CD4-positive, alpha-beta T cell (primary cell): ENCODE measurements around the gene RFC3. TPM values are rescaled to one million over a fixed set of nuclear protein-coding genes. Genes with fewer than 3 reads are reported as not detected.

Source experiments
- ATAC-seq: fragments of 200-7000 bp; cut with Tn5 transposase; one replicate; pipeline ENCODE4 v1.10.0; 2022; ENCODE audit warnings: mild to moderate bottlenecking; ENCODE audit not compliant: poor library complexity
- CTCF ChIA-PET: fragments of 350-600 bp; sonication (Branson Sonifier 250); formaldehyde crosslinking; loops from one replicate; lab custom pipeline; 2021; ENCODE audit warnings: antibody characterized with exemption, inconsistent platforms; lab: Charles Lee
- POLR2A ChIA-PET: fragments of 350-600 bp; sonication (Branson Sonifier 250); formaldehyde crosslinking; loops from one replicate; lab custom pipeline; 2021; ENCODE audit warnings: antibody characterized with exemption, inconsistent platforms; lab: Charles Lee
- DNase-seq, 14 experiments: peaks; one replicate each; pipeline ENCODE4 v3.0.0-alpha.2; 2013 to 2020; ENCODE audit warnings: mixed read lengths in 2 of 14
- H3K27ac ChIP-seq, 2 donors: one replicate each; pipeline versions ENCODE4 v1.5.1 to v1.7.0; 2013; ENCODE audit warnings: low read length in 2 of 2, low read depth in 1 of 2, mild to moderate bottlenecking in 1 of 2
- H3K27me3 ChIP-seq, 2 experiments: 1 replicate in 1 of 2; 2 replicates in 1 of 2; pipeline versions ENCODE4 v1.6.1 to v1.7.0; 2013; ENCODE audit warnings: low read length in 2 of 2, control low read depth in 1 of 2, mild to moderate bottlenecking in 1 of 2, moderate library complexity in 1 of 2; ENCODE audit not compliant: insufficient read depth in 2 of 2, control insufficient read depth in 1 of 2
- H3K36me3 ChIP-seq: one replicate; pipeline ENCODE4 v1.6.1; 2013; ENCODE audit warnings: low read length, control low read depth; ENCODE audit not compliant: insufficient read depth
- H3K4me1 ChIP-seq: one replicate; pipeline ENCODE4 v1.6.1; 2013; ENCODE audit warnings: low read length, control low read depth; ENCODE audit not compliant: insufficient read depth
- H3K4me3 ChIP-seq: one replicate; pipeline ENCODE4 v1.5.1; 2013; ENCODE audit warnings: mild to moderate bottlenecking, low read length, moderate library complexity
- H3K9me3 ChIP-seq, 2 experiments: 1 replicate in 1 of 2; 2 replicates in 1 of 2; pipeline versions ENCODE4 v1.6.1 to v1.7.0; 2013; ENCODE audit warnings: low read length in 2 of 2, mild to moderate bottlenecking in 2 of 2, control low read depth in 1 of 2, moderate library complexity in 1 of 2; ENCODE audit not compliant: control insufficient read depth in 1 of 2, insufficient read depth in 1 of 2
- H3K27ac Mint-ChIP-seq: one replicate; pipeline ENCODE4 v1.8.0; 2020; ENCODE audit warnings: mixed read lengths
- H3K27me3 Mint-ChIP-seq: one replicate; pipeline ENCODE4 v1.8.0; 2021; ENCODE audit warnings: mixed read lengths
- H3K36me3 Mint-ChIP-seq: one replicate; pipeline ENCODE4 v1.8.0; 2021; ENCODE audit warnings: low read depth, mixed read lengths
- H3K4me1 Mint-ChIP-seq: one replicate; pipeline ENCODE4 v1.8.0; 2021; ENCODE audit warnings: low read depth, mixed read lengths
- H3K4me3 Mint-ChIP-seq: one replicate; pipeline ENCODE4 v1.8.0; 2020; ENCODE audit warnings: mild to moderate bottlenecking, mixed read lengths
- H3K9me3 Mint-ChIP-seq: one replicate; pipeline ENCODE4 v1.8.0; 2020; ENCODE audit warnings: mixed read lengths
- CTCF ChIP-seq: fragments of 200-600 bp; IDR thresholded peaks from one replicate; pipeline ENCODE4 v1.8.0; 2022; ENCODE audit warnings: antibody characterized with exemption, mild to moderate bottlenecking
- intact Hi-C, 2 experiments: fragments of 100-400 bp; cut with DNase I in 1 of 2; cut with micrococcal nuclease in 1 of 2; formaldehyde crosslinking; loops; one replicate each; pipeline versions ENCODE4 v1.15.1 to v1.9.0; 2023 to 2025; cut with DNase I, micrococcal nuclease
- total RNA-seq, 174 experiments: library from RNA in 2 of 174; stranded (reverse) in 2 of 174; gene quantifications; one replicate each; pipeline ENCODE4 v1.2.3 and lab custom pipeline; 2021 to 2026

RFC3 gene
- total RNA-seq, 2 experiments from 2014 or later = 4.5 TPM

DNA sequence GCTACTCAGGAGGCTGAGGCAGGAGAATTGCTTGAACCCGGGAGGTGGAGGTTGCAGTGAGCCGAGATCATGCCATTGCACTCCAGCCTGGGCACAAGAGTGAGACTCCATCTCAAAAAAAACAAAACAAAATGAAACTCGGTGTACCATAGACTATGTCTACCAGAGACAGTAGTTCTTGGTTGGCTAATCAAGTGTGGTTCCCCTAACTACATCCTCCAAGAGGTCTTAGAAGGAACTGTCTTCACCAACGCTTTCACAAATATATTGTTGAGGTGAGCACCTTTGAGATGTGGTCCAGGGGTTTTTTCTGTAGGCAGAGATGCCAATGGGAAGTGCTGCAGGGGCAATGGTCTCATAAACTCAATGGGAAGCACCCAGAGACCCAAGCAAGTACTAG is 48.0 kb downstream of the RFC3 start:
- H3K27me3 Mint-ChIP-seq = no peaks in the 10 kb centered on the region
- no peaks in the 10 kb centered on the region for H3K36me3 Mint-ChIP-seq
- ChIA-PET POLR2A (no interaction called here), CTCF (no interaction called here)
- no peak overlapping the region for H3K27ac Mint-ChIP-seq
- H3K9me3 ChIP-seq = no peaks in the 10 kb centered on the region
- DNase-seq (no peak), ATAC-seq (no peak)
- no peaks in the 10 kb centered on the region for H3K9me3 Mint-ChIP-seq
- no peaks in the 10 kb centered on the region for H3K27me3 ChIP-seq
- TF ChIP-seq CTCF = no peak
- H3K4me3 Mint-ChIP-seq = no peak overlapping the region
- H3K4me1 ChIP-seq = no peaks in the 10 kb centered on the region
- no peaks in the 10 kb centered on the region for H3K36me3 ChIP-seq
- intact Hi-C loops = no loop called here
- H3K4me1 Mint-ChIP-seq = no peaks in the 10 kb centered on the region
- H3K27ac ChIP-seq = no peak overlapping the region
- no peak overlapping the region for H3K4me3 ChIP-seq

DNA sequence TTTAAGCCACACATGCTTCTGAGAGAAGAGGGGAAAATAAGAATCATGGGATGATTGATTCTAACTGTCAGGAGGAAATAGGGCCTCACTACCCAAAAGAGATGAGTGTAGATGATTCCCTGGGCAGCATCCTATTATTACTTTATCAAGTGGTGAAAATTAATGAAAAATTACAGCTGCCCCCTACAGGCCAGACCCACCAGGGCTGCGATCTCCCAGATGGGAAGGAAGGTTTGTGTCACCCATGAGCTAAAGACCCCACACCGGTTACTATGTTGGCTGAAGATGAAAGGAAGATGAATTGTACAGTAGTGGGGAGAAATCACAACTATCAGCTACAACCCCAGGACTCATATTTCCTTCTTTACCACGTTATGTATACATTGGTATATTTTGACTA is 49.5 kb downstream of the RFC3 start:
- no peak for TF ChIP-seq CTCF
- no peaks in the 10 kb centered on the region for H3K36me3 Mint-ChIP-seq

DNA sequence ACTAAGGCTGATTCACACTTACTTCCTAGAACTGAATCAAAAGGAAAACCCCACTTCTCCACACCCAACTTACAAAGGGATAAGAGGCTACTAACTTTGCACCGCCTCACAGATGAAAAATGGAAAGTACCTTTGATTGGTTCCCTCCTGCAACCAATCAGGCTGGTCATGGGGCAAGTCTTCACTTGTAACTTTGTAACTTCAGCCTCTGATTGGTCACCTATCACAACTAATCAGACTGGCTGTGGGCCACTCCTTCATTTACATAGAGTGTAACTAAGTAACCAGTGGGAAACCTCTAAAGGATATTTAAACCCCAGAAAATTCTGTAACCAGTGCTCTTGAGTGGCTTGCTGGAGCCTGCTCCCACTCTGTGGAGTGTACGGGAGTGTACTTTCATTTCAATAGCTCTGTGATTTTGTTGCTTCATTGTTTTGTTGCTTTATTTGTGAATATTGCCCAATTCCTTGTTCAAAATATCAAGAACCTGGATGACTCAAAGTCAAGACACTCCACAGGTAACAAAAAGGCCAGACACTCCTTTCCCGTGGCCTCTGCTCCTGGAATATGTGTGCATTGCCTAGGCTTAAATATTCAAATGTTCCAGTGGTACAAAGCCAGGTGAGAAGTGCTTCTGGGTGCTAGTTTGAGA is 50.5 kb downstream of the RFC3 start:
- Histone ChIP-seq H3K27ac (no peak overlapping the region), H3K27me3 (no peaks in the 10 kb centered on the region), H3K4me1 (no peaks in the 10 kb centered on the region), H3K9me3 (no peaks in the 10 kb centered on the region), H3K36me3 (no peaks in the 10 kb centered on the region), H3K4me3 (no peak overlapping the region)
- H3K27me3 Mint-ChIP-seq = no peaks in the 10 kb centered on the region
- intact Hi-C loops = no loop called here
- no peak for TF ChIP-seq CTCF
- H3K36me3 Mint-ChIP-seq = no peaks in the 10 kb centered on the region
- no peak for ATAC-seq
- no peak for DNase-seq
- H3K9me3 Mint-ChIP-seq = no peaks in the 10 kb centered on the region
- H3K27ac Mint-ChIP-seq = no peak overlapping the region
- no peaks in the 10 kb centered on the region for H3K4me1 Mint-ChIP-seq
- CTCF ChIA-PET = no interaction called here
- POLR2A ChIA-PET = no interaction called here
- no peak overlapping the region for H3K4me3 Mint-ChIP-seq

More for the DNA sequence above, 49.5 kb downstream of the RFC3 start:
- ATAC-seq = no peak
- no peaks in the 10 kb centered on the region for H3K27me3 Mint-ChIP-seq
- Histone ChIP-seq H3K36me3 (no peaks in the 10 kb centered on the region), H3K9me3 (no peaks in the 10 kb centered on the region), H3K27ac (no peak overlapping the region), H3K4me1 (no peaks in the 10 kb centered on the region), H3K4me3 (no peak overlapping the region), H3K27me3 (no peaks in the 10 kb centered on the region)
- H3K27ac Mint-ChIP-seq = no peak overlapping the region
- no peak for DNase-seq
- no peaks in the 10 kb centered on the region for H3K4me1 Mint-ChIP-seq
- ChIA-PET CTCF (no interaction called here), POLR2A (no interaction called here)
- intact Hi-C loops = no loop called here
- H3K4me3 Mint-ChIP-seq = no peak overlapping the region
- H3K9me3 Mint-ChIP-seq = no peaks in the 10 kb centered on the region
